ENCODE measurements around the gene NFKBIL1.
A peak's percentile ranks its signal among the peaks of the same experiment; 100 is the strongest.

NFKBIL1 gene

GRCh38 chr6:31567531-31568370 is 20.3 kb downstream of the NFKBIL1 start:
- DNase-seq: no peak

GRCh38 chr6:31568537-31568961 is 21.1 kb downstream of the NFKBIL1 start:
- no peak for DNase-seq

- DNase-seq: no peak
Observed at GRCh38 chr6:31569861-31570536, 22.6 kb downstream of the NFKBIL1 start.

- no peak for DNase-seq
Observed at GRCh38 chr6:31572041-31572911, 24.9 kb downstream of the NFKBIL1 start, which contains the start of gene LTA. TSS of gene LTA (plus strand) at chr6:31572289. CDS start at chr6:31572743, 454 bp downstream.

GRCh38 chr6:31573239-31574105 is 26.1 kb downstream of the NFKBIL1 start:
- no peak for DNase-seq

GRCh38 chr6:31574106-31575061 is 27.0 kb downstream of the NFKBIL1 start:
- DNase-seq: no peak

DNA sequence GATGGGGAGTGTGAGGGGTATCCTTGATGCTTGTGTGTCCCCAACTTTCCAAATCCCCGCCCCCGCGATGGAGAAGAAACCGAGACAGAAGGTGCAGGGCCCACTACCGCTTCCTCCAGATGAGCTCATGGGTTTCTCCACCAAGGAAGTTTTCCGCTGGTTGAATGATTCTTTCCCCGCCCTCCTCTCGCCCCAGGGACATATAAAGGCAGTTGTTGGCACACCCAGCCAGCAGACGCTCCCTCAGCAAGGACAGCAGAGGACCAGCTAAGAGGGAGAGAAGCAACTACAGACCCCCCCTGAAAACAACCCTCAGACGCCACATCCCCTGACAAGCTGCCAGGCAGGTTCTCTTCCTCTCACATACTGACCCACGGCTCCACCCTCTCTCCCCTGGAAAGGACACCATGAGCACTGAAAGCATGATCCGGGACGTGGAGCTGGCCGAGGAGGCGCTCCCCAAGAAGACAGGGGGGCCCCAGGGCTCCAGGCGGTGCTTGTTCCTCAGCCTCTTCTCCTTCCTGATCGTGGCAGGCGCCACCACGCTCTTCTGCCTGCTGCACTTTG is 28.0 kb downstream of the NFKBIL1 start, which contains the start of gene TNF:
TNF (plus strand) TSS at position 231 of the 567 bp plus-strand sequence; CDS start at position 408, 177 bp downstream.
- peak; percentile 14 for DNase-seq

DNA sequence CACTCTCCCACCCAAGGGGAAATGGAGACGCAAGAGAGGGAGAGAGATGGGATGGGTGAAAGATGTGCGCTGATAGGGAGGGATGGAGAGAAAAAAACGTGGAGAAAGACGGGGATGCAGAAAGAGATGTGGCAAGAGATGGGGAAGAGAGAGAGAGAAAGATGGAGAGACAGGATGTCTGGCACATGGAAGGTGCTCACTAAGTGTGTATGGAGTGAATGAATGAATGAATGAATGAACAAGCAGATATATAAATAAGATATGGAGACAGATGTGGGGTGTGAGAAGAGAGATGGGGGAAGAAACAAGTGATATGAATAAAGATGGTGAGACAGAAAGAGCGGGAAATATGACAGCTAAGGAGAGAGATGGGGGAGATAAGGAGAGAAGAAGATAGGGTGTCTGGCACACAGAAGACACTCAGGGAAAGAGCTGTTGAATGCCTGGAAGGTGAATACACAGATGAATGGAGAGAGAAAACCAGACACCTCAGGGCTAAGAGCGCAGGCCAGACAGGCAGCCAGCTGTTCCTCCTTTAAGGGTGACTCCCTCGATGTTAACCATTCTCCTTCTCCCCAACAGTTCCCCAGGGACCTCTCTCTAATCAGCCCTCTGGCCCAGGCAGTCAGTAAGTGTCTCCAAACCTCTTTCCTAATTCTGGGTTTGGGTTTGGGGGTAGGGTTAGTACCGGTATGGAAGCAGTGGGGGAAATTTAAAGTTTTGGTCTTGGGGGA is 28.7 kb downstream of the NFKBIL1 start:
- no peak for DNase-seq

DNA sequence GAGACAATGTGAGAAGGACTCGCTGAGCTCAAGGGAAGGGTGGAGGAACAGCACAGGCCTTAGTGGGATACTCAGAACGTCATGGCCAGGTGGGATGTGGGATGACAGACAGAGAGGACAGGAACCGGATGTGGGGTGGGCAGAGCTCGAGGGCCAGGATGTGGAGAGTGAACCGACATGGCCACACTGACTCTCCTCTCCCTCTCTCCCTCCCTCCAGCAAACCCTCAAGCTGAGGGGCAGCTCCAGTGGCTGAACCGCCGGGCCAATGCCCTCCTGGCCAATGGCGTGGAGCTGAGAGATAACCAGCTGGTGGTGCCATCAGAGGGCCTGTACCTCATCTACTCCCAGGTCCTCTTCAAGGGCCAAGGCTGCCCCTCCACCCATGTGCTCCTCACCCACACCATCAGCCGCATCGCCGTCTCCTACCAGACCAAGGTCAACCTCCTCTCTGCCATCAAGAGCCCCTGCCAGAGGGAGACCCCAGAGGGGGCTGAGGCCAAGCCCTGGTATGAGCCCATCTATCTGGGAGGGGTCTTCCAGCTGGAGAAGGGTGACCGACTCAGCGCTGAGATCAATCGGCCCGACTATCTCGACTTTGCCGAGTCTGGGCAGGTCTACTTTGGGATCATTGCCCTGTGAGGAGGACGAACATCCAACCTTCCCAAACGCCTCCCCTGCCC is 29.6 kb downstream of the NFKBIL1 start:
- no peak for DNase-seq

- DNase-seq: no peak
Observed at GRCh38 chr6:31577579-31577966, 30.2 kb downstream of the NFKBIL1 start.

DNA sequence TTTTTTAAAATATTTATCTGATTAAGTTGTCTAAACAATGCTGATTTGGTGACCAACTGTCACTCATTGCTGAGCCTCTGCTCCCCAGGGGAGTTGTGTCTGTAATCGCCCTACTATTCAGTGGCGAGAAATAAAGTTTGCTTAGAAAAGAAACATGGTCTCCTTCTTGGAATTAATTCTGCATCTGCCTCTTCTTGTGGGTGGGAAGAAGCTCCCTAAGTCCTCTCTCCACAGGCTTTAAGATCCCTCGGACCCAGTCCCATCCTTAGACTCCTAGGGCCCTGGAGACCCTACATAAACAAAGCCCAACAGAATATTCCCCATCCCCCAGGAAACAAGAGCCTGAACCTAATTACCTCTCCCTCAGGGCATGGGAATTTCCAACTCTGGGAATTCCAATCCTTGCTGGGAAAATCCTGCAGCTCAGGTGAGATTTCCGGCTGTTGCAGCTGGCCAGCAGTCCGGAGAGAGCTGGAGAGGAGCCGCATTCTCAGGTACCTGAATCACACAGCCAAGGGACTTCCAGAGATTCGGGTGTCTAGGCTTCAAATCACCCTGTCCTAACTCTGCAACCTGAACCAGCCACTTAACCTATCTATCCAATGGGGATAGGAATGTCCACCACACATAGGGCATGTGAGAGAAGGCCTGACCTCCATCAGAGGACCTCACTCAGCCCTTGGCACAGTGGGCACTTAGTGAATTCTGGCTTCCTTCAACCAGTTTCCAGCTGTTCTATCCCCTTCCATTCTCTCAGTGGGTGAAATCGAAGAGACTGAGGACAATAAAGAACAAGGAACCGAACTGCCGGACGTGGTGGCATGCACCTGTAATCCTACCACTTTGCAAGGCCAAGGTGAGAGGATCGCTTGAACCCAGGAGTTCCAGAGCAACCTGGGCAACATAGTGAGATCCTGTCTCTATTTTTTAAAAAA is 31.0 kb downstream of the NFKBIL1 start:
- no peak for DNase-seq

- no peak for DNase-seq
Observed at GRCh38 chr6:31579119-31579505, 31.7 kb downstream of the NFKBIL1 start.

GRCh38 chr6:31579546-31580437 is 32.4 kb downstream of the NFKBIL1 start:
- no peak for DNase-seq

DNA sequence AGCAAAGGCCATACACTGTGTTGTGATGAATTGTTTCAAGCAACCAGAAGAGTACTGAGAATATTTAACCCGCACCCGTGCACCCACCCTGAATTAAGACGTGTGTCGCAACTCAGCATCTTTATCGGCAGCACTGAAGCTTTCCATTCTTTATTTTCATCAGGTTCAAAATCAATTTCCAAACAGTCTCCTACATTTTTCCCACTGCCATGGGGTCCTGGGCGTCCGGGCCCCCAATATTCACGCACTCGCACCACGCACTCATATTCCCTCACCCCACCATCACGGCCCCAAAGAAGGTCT is 33.0 kb downstream of the NFKBIL1 start:
- no peak for DNase-seq

DNA sequence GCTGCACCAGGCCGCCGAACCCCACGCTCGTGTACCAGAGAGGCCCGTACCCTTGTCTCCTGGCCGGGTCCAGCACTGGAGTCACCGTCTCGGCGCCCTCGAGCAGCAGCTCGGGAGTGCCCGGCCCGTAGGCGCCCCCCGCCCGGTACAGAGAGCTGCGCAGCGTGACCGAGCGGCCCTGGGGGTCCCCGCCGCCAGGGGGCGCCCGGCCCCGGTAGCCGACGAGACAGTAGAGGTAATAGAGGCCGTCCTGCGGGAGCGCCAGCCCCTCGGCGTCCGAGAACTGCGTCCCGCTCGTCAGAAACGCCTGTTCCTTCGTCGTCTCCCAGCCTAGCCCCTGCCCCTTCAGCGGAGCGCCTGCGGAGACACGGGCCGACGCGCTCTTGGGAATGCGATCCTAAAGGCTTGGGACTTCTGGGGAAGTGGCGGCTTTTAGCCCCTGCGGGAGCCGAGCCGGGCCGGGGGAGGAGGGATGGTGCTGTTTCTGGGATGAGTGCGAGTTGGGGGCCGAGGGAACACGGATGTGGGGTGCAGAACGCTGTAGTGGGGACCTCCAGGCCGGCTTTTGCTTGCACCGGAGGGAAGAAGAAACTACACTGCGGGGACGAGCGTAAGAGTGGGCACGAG is 33.5 kb downstream of the NFKBIL1 start:
- peak; percentile 62 for DNase-seq

- no peak for DNase-seq
Observed at GRCh38 chr6:31581434-31582229, 34.2 kb downstream of the NFKBIL1 start.
